Motor neuron (in vitro differentiated cells): ENCODE results near the gene SGSM1. TPM values are rescaled to one million over a fixed set of nuclear protein-coding genes. Genes with fewer than 3 reads are reported as not detected.

Experiments used
- ATAC-seq, 8 experiments: fragments of 200-7000 bp; cut with Tn5 transposase; replicated peaks in 6 of 8; 2 replicates each; pipeline ENCODE4 v1.8.0; 2021; ENCODE audit warnings: mild to moderate bottlenecking in 8 of 8, moderate library complexity in 8 of 8
- H3K27ac ChIP-seq, 2 donors: fragments of 250-450 bp; sonication (Bioruptor Pico); 2 replicates each; pipeline ENCODE4 v1.9.0; 2021; ENCODE audit warnings: antibody characterized with exemption in 2 of 2, mild to moderate bottlenecking in 2 of 2, moderate library complexity in 1 of 2
- H3K4me1 ChIP-seq, 2 donors: fragments of 250-450 bp; sonication (Bioruptor Pico); replicated peaks in 1 of 2; 2 replicates each; pipeline ENCODE4 v1.6.1; 2021; ENCODE audit warnings: antibody characterized with exemption in 2 of 2, mild to moderate bottlenecking in 2 of 2, moderate library complexity in 1 of 2
- H3K4me3 ChIP-seq, 5 donors: fragments of 250-450 bp; sonication (Bioruptor Pico); 2 replicates each; pipeline ENCODE4 v1.9.0; 2021; ENCODE audit warnings: antibody characterized with exemption in 5 of 5, mild to moderate bottlenecking in 5 of 5, moderate library complexity in 4 of 5
- WGBS, 10 experiments: fragments of 450-650 bp; shearing (Covaris generic); methylation state at CpG; one replicate each; pipeline ENCODE4 v1.0.0; 2022; 5-methylcytosine and 5-hydroxymethylcytosine counted together
- in situ Hi-C, 9 experiments: fragments of 400-800 bp; cut with MboI; loops; one replicate each; pipeline ENCODE4 v1.15.0; 2021; ENCODE audit warnings: low sequenced_read_pairs in 9 of 9, low pct_unique_long_range_greater_than_20kb in 2 of 9; ENCODE audit not compliant: unreplicated experiment in 9 of 9
- total RNA-seq, 8 experiments: library from RNA; unstranded; fragments of 300-600 nt; gene quantifications; 2 replicates each; pipeline versions ENCODE4 v1.2.3 to v1.2.4, GENCODE V29; 2022

Gene SGSM1
- total RNA-seq, 8 experiments from 2014 or later = 0.07 to 6.8 (median 2.2) TPM; not detected in 1

DNA sequence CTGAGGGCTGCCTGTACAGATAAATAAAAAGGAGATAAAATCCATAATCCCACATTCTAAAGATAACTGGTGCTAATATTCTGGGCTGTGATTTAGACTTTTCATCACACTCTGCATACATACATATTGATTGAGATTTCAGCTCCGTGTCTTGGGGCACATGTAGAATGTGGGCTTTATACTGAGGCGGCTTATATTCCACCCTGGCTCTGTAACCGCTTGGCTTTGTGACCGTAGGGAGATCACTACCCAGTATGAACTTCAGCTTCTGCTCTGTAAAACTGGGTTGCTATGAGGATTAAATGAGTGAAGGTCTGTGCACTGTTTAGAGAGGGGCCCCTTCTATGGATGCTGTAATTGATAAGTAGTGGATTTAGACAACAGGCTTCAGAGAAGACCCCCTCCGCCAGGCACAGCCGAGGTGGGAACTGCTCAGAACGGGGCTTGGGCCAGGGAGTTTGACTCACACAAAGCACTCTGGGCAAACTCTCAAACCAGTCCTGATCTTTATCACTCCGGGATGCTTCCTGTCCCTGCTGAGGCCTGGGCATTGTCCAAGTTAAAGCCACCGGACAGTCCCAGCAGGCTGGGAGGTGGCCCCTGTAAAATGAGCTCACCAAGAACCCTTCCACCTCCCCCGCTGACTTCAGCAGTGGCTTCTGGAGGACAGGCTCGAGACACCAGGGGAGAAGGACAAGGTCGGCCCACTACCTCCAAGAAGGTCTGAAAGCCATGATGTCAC, 163.7 kb downstream of the SGSM1 start:
- peak in 4 of 8 experiments; percentile 15 to 82 (median 76) for ATAC-seq

DNA sequence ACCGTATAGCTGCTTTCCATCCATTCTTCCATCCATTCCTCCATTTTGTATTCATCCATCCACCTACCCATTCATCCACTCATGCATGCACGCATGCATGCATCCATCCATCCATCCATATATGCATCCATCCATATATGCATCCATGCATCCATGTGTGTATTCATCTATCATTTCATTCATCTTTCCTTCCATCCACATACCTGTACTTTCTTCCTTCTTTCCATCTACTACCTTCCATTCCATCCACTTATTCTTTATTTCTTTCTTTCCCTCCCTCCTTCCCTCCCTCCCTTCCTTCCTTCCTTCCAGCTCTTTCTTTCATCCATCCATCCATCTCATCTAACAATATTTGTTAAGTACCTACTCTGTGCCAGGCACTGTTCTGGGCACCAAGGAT, 166.4 kb downstream of the SGSM1 start:
- WGBS, 10 experiments = 17 to 100% (median 65%) methylated on average over 1 to 2 of the region's 2 CpGs; no CpG with 5 or more reads in 1 of the 10 experiments
- peaks cover 7 to 20% of the 10 kb centered on the region in 2 donors for H3K4me1 ChIP-seq
- in situ Hi-C loops = no loop called here
- no peak overlapping the region for H3K27ac ChIP-seq
- no peak overlapping the region for H3K4me3 ChIP-seq
- no peak for ATAC-seq

More for the DNA sequence above, 163.7 kb downstream of the SGSM1 start:
- 0 to 92% (median 50%) methylated on average over 1 to 11 of the region's 12 CpGs for WGBS, 10 experiments
- Histone ChIP-seq H3K4me3 (no peak overlapping the region), H3K4me1 (peaks cover 0 to 5% of the 10 kb centered on the region in 2 donors), H3K27ac (no peak overlapping the region)
- in situ Hi-C loops = no loop called here

DNA sequence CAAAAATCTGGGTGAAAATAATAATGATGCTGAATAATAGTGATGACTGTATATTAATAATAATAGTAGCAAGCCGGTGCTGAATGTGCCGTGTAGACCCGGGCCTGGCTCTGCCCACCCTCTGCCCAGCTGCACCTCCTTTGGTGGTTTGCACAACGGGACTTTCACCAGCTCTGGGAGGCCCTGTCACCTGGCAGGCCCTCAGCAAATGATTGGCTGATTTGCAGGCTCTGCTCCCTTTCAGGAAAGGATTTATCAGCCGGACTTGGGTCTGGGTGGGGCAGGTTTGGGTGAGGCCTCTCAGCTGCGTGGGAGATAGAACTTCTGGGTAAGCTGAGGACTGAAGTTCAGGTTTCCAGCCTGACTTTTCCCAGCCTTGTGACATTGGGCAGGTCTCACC, 167.9 kb downstream of the SGSM1 start:
- ATAC-seq = no peak
- Histone ChIP-seq H3K27ac (no peak overlapping the region), H3K4me3 (no peak overlapping the region), H3K4me1 (peaks cover 13 to 25% of the 10 kb centered on the region in 2 donors)
- 17 to 100% (median 67%) methylated on average over 1 to 5 of the region's 6 CpGs; no CpG with 5 or more reads in 3 of the 10 experiments for WGBS, 10 experiments
- in situ Hi-C loops = no loop called here

DNA sequence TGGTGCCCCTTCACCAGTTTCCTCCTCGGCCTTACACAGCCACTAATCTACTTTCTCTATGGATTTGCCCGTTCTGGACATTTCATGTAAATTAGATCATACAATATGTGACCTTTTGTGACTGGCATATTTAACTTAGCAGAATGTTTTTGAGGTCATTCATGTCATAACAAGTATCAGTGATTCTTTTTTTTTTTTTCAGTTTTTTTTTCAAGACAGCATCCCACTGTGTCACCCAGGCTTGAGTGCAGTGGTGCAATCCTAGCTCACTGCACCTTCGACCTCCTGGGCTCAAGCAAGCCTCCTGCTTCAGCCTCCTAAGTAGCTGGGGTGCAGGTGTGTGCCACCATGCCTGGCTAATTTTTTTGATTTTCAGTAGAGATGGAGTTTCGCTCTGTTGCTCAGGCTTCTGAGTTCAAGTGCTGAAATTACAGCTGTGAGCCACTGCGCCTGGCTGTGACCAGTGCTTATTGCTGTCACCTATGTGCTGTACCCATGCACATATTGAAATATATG, 169.2 kb downstream of the SGSM1 start:
- 50 to 100% (median 93%) methylated on average over 1 to 5 of the region's 5 CpGs; no CpG with 5 or more reads in 3 of the 10 experiments for WGBS, 10 experiments
- in situ Hi-C loops = no loop called here

DNA sequence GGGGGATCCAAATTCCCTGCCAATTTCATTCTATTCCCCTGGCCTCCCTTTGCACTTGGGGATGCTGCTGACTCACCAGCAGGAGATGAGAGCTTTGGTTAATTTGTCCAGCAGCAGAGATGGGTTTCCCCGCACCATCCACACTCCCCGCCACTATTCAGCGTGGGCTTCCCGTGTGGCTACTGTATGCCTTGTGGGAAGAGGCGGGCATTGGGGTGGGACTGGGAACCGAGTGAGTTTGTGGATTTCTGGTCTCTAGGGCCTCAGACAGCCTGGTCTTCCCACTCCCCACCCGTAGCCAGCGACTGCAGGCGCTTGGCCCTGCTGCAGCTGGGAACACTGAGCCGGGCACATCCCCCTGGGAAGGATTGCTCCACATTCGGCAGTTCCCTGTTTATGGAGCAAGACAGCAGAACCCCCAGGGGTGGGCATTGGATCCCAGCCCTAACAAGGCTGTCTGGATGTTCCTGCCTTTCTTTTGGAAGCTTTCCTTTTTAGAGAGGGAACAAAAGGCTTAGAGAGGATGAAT, 169.9 kb downstream of the SGSM1 start:
- ATAC-seq = peak; percentile 6 to 54 (median 46)
- Histone ChIP-seq H3K27ac (peak overlapping the region in 1 of 2 donors; percentile 66), H3K4me1 (peaks cover 13 to 20% of the 10 kb centered on the region in 2 donors), H3K4me3 (no peak overlapping the region)
- WGBS, 10 experiments = 0% methylated on average over 1 of the region's 11 CpGs; no CpG with 5 or more reads in 9 of the 10 experiments
- in situ Hi-C loops = no loop called here

More for the DNA sequence above, 169.2 kb downstream of the SGSM1 start:
- no peak overlapping the region for H3K27ac ChIP-seq
- no peak for ATAC-seq
- H3K4me3 ChIP-seq = no peak overlapping the region
- peaks cover 13 to 20% of the 10 kb centered on the region in 2 donors for H3K4me1 ChIP-seq

DNA sequence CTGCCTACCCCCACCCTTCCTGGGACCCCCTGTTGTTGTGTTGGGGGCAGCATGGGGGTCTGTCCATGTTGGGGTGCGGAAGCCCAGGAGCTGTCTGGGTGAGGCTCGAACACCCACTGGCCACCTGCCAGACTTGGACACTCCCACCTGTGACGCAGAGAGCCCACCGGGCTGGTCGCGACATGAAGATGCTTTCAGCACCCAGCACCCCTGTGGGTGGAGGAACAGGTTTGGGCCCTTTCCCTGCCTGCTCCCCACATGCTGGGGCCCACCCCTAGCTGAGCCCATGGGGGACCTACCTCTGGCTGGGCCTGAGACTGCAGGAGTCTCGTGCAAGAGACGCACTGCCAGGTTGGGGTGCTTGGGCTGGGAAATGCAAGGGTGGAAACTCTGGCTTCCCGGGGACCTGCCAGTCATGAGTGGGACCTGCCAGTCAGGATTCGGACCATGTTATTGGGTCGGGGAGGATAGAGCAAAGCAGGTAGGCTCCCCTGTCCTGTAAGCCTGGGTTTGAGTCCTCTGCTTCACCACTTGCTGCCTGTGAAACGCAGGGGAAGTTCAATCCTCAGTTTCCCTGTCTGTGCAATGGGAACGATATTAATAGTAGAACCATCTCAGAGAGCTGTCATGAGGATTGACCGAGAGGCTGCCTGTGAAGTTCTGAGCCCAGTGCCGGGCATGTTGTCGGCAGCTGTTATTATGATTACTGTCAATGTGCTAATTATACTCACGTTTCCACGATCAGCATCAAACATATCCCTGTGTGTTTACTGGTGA, 170.6 kb downstream of the SGSM1 start:
- H3K4me3 ChIP-seq = no peak overlapping the region
- peaks cover 13 to 20% of the 10 kb centered on the region in 2 donors for H3K4me1 ChIP-seq
- peak in 3 of 8 experiments; percentile 11 to 25 (median 15) for ATAC-seq
- in situ Hi-C loops = no loop called here
- WGBS, 10 experiments = 20 to 100% (median 74%) methylated on average over 1 to 5 of the region's 18 CpGs; no CpG with 5 or more reads in 2 of the 10 experiments
- H3K27ac ChIP-seq = peak overlapping the region in 1 of 2 donors; percentile 66

Other genes with a start within 250 kb of the SGSM1 start
- 10 to 100 TPM in 4 of 8 experiments, 1 to 10 TPM in 4; 2.0 to 14.4 (median 10.4) TPM for gene LRRC75B, start 213.1 kb upstream of the SGSM1 start, total RNA-seq
- 1 to 10 TPM in 7 of 8 experiments, under 1 TPM in 1; 0.97 to 5.9 (median 1.9) TPM for gene GGT1, start 203.0 kb upstream of the SGSM1 start, total RNA-seq
- under 1 TPM in 1 of 8 experiments, not detected in 7; 0.21 TPM for gene PIWIL3, start 31.5 kb upstream of the SGSM1 start, total RNA-seq
- gene LHFPL7, start 140.5 kb downstream of the SGSM1 start, total RNA-seq = not detected
- gene KIAA1671, start 146.5 kb downstream of the SGSM1 start, total RNA-seq = 10 to 100 TPM in 4 of 8 experiments, 1 to 10 TPM in 4; 4.2 to 27.9 (median 10.2) TPM